Type B pancreatic cell (in vitro differentiated cells): Measurements from ENCODE around the gene SLC25A25. TPM values are rescaled to one million over a fixed set of nuclear protein-coding genes. Genes with fewer than 3 reads are reported as not detected.

ENCODE experiments used
- DNase-seq: peaks from one replicate; pipeline ENCODE4 v3.0.0; 2021; ENCODE audit warnings: mixed read lengths; ENCODE audit not compliant: unreplicated experiment; ENCODE audit errors: extremely low spot score
- H3K27ac Mint-ChIP-seq: 2 replicates; pipeline ENCODE4 v1.8.0; 2021; ENCODE audit warnings: mild to moderate bottlenecking, mixed read lengths
- H3K27me3 Mint-ChIP-seq: 2 replicates; pipeline ENCODE4 v1.8.0; 2021; ENCODE audit warnings: mixed read lengths
- H3K36me3 Mint-ChIP-seq: 2 replicates; pipeline ENCODE4 v1.8.0; 2021; ENCODE audit warnings: mixed read lengths
- H3K4me1 Mint-ChIP-seq: one replicate; pipeline ENCODE4 v1.8.0; 2021; ENCODE audit warnings: mixed read lengths; ENCODE audit not compliant: unreplicated experiment
- H3K4me3 Mint-ChIP-seq: 2 replicates; pipeline ENCODE4 v1.8.0; 2021; ENCODE audit warnings: mild to moderate bottlenecking, mixed read lengths
- H3K9me3 Mint-ChIP-seq: 2 replicates; pipeline ENCODE4 v1.8.0; 2021; ENCODE audit warnings: mixed read lengths
- CTCF ChIP-seq: fragments of 200-600 bp; sonication (generic); conservative IDR thresholded peaks from 2 replicates; pipeline ENCODE4 v1.5.0; 2021; ENCODE audit warnings: antibody characterized with exemption, mild to moderate bottlenecking
- total RNA-seq: library from RNA; stranded (reverse); gene quantifications from 2 replicates; pipeline ENCODE4 v1.2.1, GENCODE V29; 2021; ENCODE audit warnings: low replicate concordance

SLC25A25 gene
- total RNA-seq, 1 donor from 2014 or later = 19.1 TPM

DNA sequence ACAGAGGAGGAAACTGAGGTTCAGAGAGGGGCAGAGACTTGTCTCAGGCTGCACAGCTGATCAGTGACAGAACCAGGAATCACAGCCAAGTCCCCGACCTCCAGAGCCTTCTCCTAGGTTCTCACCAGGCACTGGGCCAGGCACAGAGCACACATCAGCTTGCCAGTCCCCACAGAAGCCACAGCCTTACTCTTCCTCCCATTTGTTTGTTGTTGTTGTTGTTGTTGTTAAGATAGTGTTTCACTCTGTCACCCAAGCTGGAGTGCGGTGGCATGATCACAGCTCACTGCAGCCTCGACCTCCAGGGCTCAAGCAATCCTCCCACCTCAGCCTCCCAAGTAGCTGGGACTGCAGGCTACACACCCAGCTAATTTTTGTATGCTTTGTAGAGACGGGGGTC lies 42.3 kb upstream of the SLC25A25 start:
- Mint-ChIP-seq H3K4me3 (no peak overlapping the region), H3K27me3 (no peaks in the 10 kb centered on the region), H3K36me3 (no peaks in the 10 kb centered on the region), H3K4me1 (peaks cover 12% of the 10 kb centered on the region), H3K9me3 (no peaks in the 10 kb centered on the region), H3K27ac (no peak overlapping the region)
- DNase-seq = no peak
- no peak for TF ChIP-seq CTCF

GRCh38 chr9:128026255-128026772 lies 41.7 kb upstream of the SLC25A25 start:
- Mint-ChIP-seq H3K27ac (no peak overlapping the region), H3K4me3 (no peak overlapping the region), H3K36me3 (no peaks in the 10 kb centered on the region), H3K9me3 (no peaks in the 10 kb centered on the region), H3K27me3 (no peaks in the 10 kb centered on the region), H3K4me1 (peaks cover 7% of the 10 kb centered on the region)
- no peak for TF ChIP-seq CTCF
- no peak for DNase-seq

DNA sequence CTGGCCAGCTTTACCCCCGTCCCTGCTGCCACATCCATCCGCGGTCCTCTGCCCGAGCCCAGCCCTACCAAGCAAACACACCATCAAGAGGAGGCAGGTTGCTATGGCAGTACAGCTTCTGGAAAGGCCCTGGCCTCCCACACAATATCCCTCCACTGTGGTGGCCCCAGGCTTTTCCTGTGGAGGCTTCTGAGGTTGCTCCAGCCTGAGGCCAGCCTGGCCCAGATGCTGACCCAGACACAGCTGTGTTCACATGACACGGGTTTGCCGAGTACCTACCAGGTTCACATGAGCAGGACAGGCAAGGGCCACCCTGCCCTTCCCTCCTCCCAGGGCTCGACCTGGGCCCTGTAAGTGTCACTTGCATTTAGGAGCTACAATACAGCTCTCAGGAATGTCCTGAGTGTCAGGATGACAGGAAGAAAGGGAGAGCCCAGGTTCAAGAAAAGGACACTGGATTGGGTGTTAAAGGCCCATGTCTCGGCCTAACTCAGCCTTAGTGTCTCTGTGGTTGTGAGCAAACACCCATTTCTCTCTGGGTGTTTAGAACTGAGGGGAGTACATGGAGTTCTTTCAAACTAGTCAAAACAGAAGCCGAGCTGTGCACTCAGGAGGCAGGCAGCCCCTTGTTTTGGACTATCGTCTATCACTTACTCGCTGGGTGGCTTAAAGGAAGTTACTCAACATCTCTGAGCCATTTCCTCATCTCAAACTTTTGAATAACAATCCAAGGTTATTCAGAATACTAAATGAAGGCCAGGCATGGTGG lies 41.1 kb upstream of the SLC25A25 start:
- no peak for TF ChIP-seq CTCF
- H3K4me1 Mint-ChIP-seq = peaks cover 7% of the 10 kb centered on the region
- no peak for DNase-seq
- no peak overlapping the region for H3K4me3 Mint-ChIP-seq
- H3K27ac Mint-ChIP-seq = no peak overlapping the region
- no peaks in the 10 kb centered on the region for H3K27me3 Mint-ChIP-seq
- H3K36me3 Mint-ChIP-seq = no peaks in the 10 kb centered on the region
- no peaks in the 10 kb centered on the region for H3K9me3 Mint-ChIP-seq

DNA sequence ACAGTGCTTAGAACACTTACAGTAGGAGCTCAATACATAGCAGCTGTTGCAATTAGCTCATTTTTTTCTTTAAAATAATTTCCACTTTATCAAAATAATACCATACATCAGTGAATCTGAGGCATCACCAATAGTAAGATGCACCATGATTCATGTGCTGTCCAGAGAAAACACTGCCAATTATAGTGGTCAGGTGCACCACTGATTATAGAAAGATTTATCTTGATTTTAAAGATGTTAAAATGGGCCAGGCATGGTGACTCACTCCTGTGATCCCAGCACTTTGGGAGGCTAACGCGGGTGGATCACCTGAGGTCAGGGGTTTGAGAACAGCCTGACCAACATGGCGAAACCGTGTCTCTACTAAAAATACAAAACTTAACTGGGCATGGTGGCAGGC lies 40.3 kb upstream of the SLC25A25 start:
- H3K4me1 Mint-ChIP-seq = peaks cover 7% of the 10 kb centered on the region
- H3K4me3 Mint-ChIP-seq = no peak overlapping the region
- H3K9me3 Mint-ChIP-seq = no peaks in the 10 kb centered on the region
- no peak overlapping the region for H3K27ac Mint-ChIP-seq
- no peak for DNase-seq
- no peaks in the 10 kb centered on the region for H3K27me3 Mint-ChIP-seq
- no peak for TF ChIP-seq CTCF
- H3K36me3 Mint-ChIP-seq = no peaks in the 10 kb centered on the region

GRCh38 chr9:128033609-128034008 lies 34.4 kb upstream of the SLC25A25 start:
- Mint-ChIP-seq H3K9me3 (no peaks in the 10 kb centered on the region), H3K36me3 (no peaks in the 10 kb centered on the region), H3K27ac (no peak overlapping the region), H3K27me3 (no peaks in the 10 kb centered on the region), H3K4me1 (peaks cover 7% of the 10 kb centered on the region), H3K4me3 (no peak overlapping the region)
- no peak for DNase-seq
- no peak for TF ChIP-seq CTCF
